Tibial nerve (tissue), 4 donors: ENCODE measurements around the gene SOWAHA. TPM values are rescaled to one million over a fixed set of nuclear protein-coding genes. Genes with fewer than 3 reads are reported as not detected.

ENCODE experiments used
- DNase-seq, 2 donors: peaks; one replicate each; pipeline ENCODE4 v3.0.0-alpha.2; 2019; ENCODE audit warnings: low spot score in 2 of 2
- H3K27ac ChIP-seq, 4 donors: fragments of 200-600 bp; sonication (generic) in 3 of 4; one replicate each; pipeline ENCODE4 v1.5.1; 2017 to 2019; ENCODE audit warnings: mild to moderate bottlenecking in 1 of 4
- H3K27me3 ChIP-seq, 2 donors: fragments of 200-600 bp; sonication (generic) in 1 of 2; one replicate each; pipeline versions ENCODE4 v1.5.1 to v1.6.0; 2017 to 2019
- H3K36me3 ChIP-seq, 3 donors: fragments of 200-600 bp; sonication (generic); one replicate each; pipeline ENCODE4 v1.5.1; 2018 to 2019
- H3K4me1 ChIP-seq, 4 donors: fragments of 200-600 bp; sonication (generic) in 3 of 4; one replicate each; pipeline ENCODE4 v1.5.1; 2017 to 2019
- H3K4me3 ChIP-seq, 4 donors: fragments of 200-600 bp; sonication (generic) in 3 of 4; one replicate each; pipeline ENCODE4 v1.5.1; 2017 to 2019; ENCODE audit warnings: mild to moderate bottlenecking in 1 of 4, moderate library complexity in 1 of 4
- H3K9me3 ChIP-seq, 4 donors: fragments of 200-600 bp; sonication (generic) in 3 of 4; one replicate each; pipeline ENCODE4 v1.5.1; 2017 to 2019
- CTCF ChIP-seq, 5 experiments: fragments of 200-600 bp in 3 of 5; fragments of 450-650 bp in 2 of 5; sonication (generic) in 3 of 5; IDR thresholded peaks; one replicate each; pipeline ENCODE4 v1.5.1; 2016 to 2019; ENCODE audit warnings: antibody characterized with exemption in 5 of 5, mild to moderate bottlenecking in 3 of 5, moderate library complexity in 2 of 5
- EP300 ChIP-seq, 2 donors: sonication (generic); formaldehyde crosslinking; IDR thresholded peaks; one replicate each; pipeline ENCODE4 v1.6.1; 2017; ENCODE audit warnings: antibody characterized with exemption in 2 of 2, mild to moderate bottlenecking in 1 of 2
- POLR2A ChIP-seq, 2 donors: fragments of 450-650 bp; IDR thresholded peaks; one replicate each; pipeline ENCODE4 v1.6.1; 2017; ENCODE audit warnings: antibody characterized with exemption in 2 of 2, mild to moderate bottlenecking in 2 of 2, moderate library complexity in 2 of 2
- WGBS, 2 donors: methylation state at CpG; one replicate each; pipeline ENCODE4 v1.1.5; 2018; 5-methylcytosine and 5-hydroxymethylcytosine counted together
- total RNA-seq, 4 donors: library from RNA; depleted of rRNA; stranded (reverse); fragments of >200 nt; gene quantifications; one replicate each; pipeline ENCODE4 v1.1.0, GENCODE V29; 2016

The SOWAHA gene
- total RNA-seq, 4 donors from 2014 or later: 0.44 to 2.9 (median 0.99) TPM

- Histone ChIP-seq H3K4me3 (no peak overlapping the region), H3K9me3 (no peaks in the 10 kb centered on the region), H3K4me1 (peaks cover 0 to 15% (median 11%) of the 10 kb centered on the region in 4 donors), H3K27me3 (peaks cover 0 to 19% of the 10 kb centered on the region in 2 donors), H3K27ac (no peak overlapping the region), H3K36me3 (no peaks in the 10 kb centered on the region)
- no peak for DNase-seq
- 96 to 98% methylated on average over 3 of the region's 3 CpGs for WGBS, 2 donors
- TF ChIP-seq EP300 (IDR thresholded peaks at IDR 0.05): no peak
These were observed 21.0 kb downstream of the SOWAHA start for GRCh38 chr5:132834057-132834456.

GRCh38 chr5:132836852-132837251, 23.8 kb downstream of the SOWAHA start:
- H3K9me3 ChIP-seq: no peaks in the 10 kb centered on the region
- TF ChIP-seq CTCF (IDR thresholded peaks at IDR 0.05): no peak
- TF ChIP-seq EP300 (IDR thresholded peaks at IDR 0.05): no peak
- TF ChIP-seq POLR2A (IDR thresholded peaks at IDR 0.05): no peak
- no peaks in the 10 kb centered on the region for H3K27me3 ChIP-seq
- no peak overlapping the region for H3K4me3 ChIP-seq
- no peaks in the 10 kb centered on the region for H3K36me3 ChIP-seq
- 96 to 100% methylated on average over 1 of the region's 1 CpG for WGBS, 2 donors
- H3K27ac ChIP-seq: no peak overlapping the region
- DNase-seq: no peak
- no peaks in the 10 kb centered on the region for H3K4me1 ChIP-seq

- peak overlapping the region in 2 of 4 donors; percentile 4 to 40 for H3K27ac ChIP-seq
- no peaks in the 10 kb centered on the region for H3K4me1 ChIP-seq
- no peak overlapping the region for H3K4me3 ChIP-seq
- DNase-seq: no peak
- H3K27me3 ChIP-seq: no peaks in the 10 kb centered on the region
- 77 to 78% methylated on average over 2 of the region's 2 CpGs for WGBS, 2 donors
- TF ChIP-seq POLR2A (IDR thresholded peaks at IDR 0.05) (no peak), EP300 (IDR thresholded peaks at IDR 0.05) (no peak), CTCF (IDR thresholded peaks at IDR 0.05) (no peak)
- H3K9me3 ChIP-seq: no peaks in the 10 kb centered on the region
- H3K36me3 ChIP-seq: no peaks in the 10 kb centered on the region
These were observed 24.8 kb downstream of the SOWAHA start for GRCh38 chr5:132837868-132838267.

GRCh38 chr5:132838516-132839282, 25.6 kb downstream of the SOWAHA start:
- TF ChIP-seq EP300 (IDR thresholded peaks at IDR 0.05) (no peak), CTCF (IDR thresholded peaks at IDR 0.05) (no peak), POLR2A (IDR thresholded peaks at IDR 0.05) (no peak)
- WGBS, 2 donors: 66 to 69% methylated on average over 3 of the region's 3 CpGs
- H3K27me3 ChIP-seq: no peaks in the 10 kb centered on the region
- H3K9me3 ChIP-seq: no peaks in the 10 kb centered on the region
- H3K4me1 ChIP-seq: no peaks in the 10 kb centered on the region
- H3K36me3 ChIP-seq: no peaks in the 10 kb centered on the region
- no peak for DNase-seq
- no peak overlapping the region for H3K4me3 ChIP-seq
- H3K27ac ChIP-seq: peak overlapping the region in 3 of 4 donors; percentile 36 to 56 (median 39)

- no peak for TF ChIP-seq POLR2A (IDR thresholded peaks at IDR 0.05)
- H3K27ac ChIP-seq: peak overlapping the region in 3 of 4 donors; percentile 36 to 56 (median 39)
These were observed 26.6 kb downstream of the SOWAHA start for GRCh38 chr5:132839426-132840301.

GRCh38 chr5:132840313-132840712, 27.2 kb downstream of the SOWAHA start:
- DNase-seq: no peak
- H3K27me3 ChIP-seq: no peaks in the 10 kb centered on the region
- H3K4me3 ChIP-seq: no peak overlapping the region
- H3K36me3 ChIP-seq: no peaks in the 10 kb centered on the region
- H3K4me1 ChIP-seq: no peaks in the 10 kb centered on the region
- TF ChIP-seq CTCF (IDR thresholded peaks at IDR 0.05) (no peak), EP300 (IDR thresholded peaks at IDR 0.05) (no peak), POLR2A (IDR thresholded peaks at IDR 0.05) (no peak)
- no peaks in the 10 kb centered on the region for H3K9me3 ChIP-seq
- 78 to 80% methylated on average over 3 of the region's 3 CpGs for WGBS, 2 donors
- H3K27ac ChIP-seq: peak overlapping the region in 2 of 4 donors; percentile 39 to 40

More at GRCh38 chr5:132839426-132840301, 26.6 kb downstream of the SOWAHA start:
- DNase-seq: no peak
- Histone ChIP-seq H3K4me3 (no peak overlapping the region), H3K36me3 (no peaks in the 10 kb centered on the region), H3K27me3 (no peaks in the 10 kb centered on the region), H3K9me3 (no peaks in the 10 kb centered on the region), H3K4me1 (no peaks in the 10 kb centered on the region)
- 78 to 84% methylated on average over 8 of the region's 8 CpGs for WGBS, 2 donors
